Pulmonary artery endothelial cell (primary cell): ENCODE measurements around the gene CNN3. TPM values are rescaled to one million over a fixed set of nuclear protein-coding genes. Genes with fewer than 3 reads are reported as not detected.

ENCODE experiments used
- DNase-seq: peaks from one replicate; pipeline ENCODE4 v3.0.0-alpha.2; 2011; ENCODE audit warnings: low read depth, low spot score
- total RNA-seq: library from RNA; depleted of rRNA; stranded (reverse); fragments of >200 nt; gene quantifications from 2 replicates; pipeline ENCODE4 v1.2.3, GENCODE V29; 2014

CNN3 gene
- total RNA-seq, 1 donor from 2014 or later = 334 TPM

DNA sequence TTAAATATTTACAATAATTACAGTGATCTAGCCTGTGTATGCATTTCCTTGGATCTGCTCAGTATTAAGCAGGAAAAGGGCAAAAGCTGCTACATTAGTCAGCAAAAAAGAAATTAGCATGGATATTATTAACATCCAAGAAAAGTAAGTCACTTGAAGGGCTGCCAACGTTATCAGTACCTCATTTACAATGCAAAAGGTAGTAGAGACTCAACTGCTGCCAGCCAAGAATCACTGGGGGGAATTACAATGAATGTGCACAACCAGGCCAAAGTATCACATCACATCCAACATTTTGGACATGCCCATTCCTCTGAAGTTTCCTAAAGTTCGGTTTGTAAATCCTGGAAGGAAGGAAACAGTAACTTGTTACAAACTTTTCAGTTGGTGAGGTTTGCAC lies 1.9 kb downstream of the CNN3 start:
- DNase-seq = no peak

- no peak for DNase-seq
These were observed 4.1 kb downstream of the CNN3 start for GRCh38 chr1:94922761-94923331.

GRCh38 chr1:94921977-94922376 lies 4.9 kb downstream of the CNN3 start:
- DNase-seq = no peak

DNA sequence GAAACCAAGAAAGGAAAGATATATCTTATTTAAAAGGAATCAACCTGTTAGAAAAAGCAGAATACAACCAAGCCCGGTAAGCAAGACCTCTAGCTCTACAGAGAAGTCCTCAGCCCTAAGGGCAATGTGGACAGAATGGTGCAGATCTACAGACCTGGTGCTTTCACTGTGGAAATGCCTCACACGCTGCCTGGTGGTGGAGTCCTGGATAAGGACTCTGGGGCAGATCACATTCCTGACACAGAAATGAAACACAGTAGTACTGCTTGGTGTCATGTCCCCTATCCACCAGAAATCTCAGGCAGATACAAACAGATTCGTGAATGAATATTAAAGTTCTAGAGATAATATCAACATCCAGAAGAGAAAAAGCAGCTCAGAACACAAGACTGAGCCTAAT lies 6.8 kb downstream of the CNN3 start:
- no peak for DNase-seq

- DNase-seq = no peak
These were observed 7.5 kb downstream of the CNN3 start for GRCh38 chr1:94919241-94920030.

- DNase-seq = no peak
These were observed 9.7 kb downstream of the CNN3 start for GRCh38 chr1:94917251-94917650.

DNA sequence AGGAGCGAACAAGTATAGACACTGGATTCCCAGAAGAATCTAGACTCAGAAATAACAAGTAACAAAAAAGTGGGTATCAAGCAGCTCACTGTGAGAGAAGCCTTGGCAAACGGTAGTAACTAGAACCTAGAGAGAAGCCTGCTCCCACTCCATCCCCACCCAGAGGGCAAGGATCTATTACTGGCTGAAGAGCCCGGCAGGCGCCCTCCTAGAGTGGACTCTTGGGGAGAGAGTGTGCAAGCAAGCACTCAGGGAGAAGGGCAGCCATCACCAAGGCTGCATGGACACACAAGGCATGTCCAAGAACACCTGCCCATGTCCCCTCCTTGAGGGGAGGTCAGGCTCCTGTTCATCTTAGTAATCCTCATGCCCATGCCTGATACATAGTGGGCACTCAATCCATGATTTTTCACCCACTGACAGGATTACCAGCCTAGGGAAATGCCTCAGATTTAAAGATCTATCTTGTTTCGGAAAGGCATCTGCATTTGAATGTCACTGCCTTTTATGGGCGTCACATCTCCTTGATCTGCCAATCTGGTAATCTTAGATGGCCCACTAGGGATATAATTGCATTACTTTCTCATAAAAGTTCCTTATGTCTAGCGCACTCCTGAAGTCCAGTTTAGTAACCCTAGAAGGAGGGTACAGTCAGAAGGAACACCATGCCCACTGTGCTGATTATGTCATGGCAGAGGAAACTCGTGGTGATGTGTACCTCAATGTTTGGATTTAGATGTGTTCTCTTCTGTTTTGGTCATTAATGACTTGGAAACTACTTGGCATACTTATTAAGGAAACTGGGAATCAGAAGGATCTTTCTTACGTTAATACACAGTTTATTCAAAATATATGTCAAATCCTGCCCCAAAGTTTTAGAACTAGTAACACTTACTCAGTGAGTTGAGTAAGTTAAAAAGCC lies 14.4 kb downstream of the CNN3 start:
- no peak for DNase-seq

- DNase-seq = no peak
These were observed 17.4 kb downstream of the CNN3 start for GRCh38 chr1:94909486-94909885.

DNA sequence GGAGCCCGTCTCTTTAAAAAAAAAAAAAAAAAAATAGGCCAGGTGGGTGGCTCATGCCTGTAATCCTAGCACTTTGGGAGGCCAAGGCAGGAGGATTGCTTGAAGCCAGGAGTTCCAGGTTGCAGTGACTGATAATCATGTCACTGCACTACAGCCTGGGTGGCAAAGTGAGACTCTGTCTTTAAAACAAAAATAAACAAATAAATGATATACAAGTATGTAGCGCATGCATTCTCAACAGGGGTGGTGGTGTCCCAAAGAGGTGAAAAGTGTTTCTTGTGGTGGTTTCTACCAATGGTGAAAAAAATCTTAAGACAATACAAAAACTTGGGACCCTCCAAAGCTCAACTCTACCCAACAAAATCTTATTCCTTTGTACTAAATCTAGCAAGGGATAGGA lies 17.9 kb downstream of the CNN3 start:
- DNase-seq = no peak

DNA sequence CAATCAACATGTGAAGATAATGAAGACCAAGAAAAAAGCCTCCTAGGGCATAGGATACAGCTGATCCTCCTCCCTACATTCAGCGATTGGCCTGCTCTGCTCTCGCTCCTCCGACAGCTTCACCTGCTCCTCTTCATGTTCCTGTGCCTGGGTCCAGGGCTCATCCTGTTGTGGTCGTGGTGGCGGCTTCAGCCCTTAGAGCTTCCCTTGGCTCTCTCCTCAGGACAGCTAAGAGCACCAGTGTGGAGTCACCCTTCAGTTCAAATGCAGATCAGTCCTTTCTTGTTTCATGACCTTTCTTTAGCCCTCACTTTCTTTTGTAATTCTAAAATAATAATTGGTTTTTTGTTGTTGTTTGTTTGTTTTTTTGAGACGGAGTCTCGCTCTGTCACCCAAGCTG lies 18.7 kb downstream of the CNN3 start:
- no peak for DNase-seq

DNA sequence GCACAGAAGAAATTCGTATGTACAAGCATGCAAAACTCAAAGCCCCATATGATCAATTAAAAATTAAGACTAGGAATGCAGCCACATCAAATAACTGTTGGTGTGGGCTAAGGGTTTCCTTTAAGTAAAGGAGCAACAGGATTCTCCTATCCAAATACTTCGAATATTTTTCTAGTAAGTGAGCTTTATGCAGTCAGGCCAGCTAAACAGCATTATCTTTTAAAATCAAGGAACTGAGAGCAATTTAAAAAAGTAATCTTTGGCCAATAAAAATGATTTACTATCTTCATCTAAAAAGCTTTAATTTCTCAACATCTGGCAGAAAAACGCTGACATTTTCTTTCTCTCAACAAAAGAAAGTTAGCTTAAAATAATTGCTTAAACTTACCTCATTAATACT lies 19.8 kb downstream of the CNN3 start:
- DNase-seq = no peak

- DNase-seq = no peak
These were observed 20.5 kb downstream of the CNN3 start for GRCh38 chr1:94906382-94906781.

DNA sequence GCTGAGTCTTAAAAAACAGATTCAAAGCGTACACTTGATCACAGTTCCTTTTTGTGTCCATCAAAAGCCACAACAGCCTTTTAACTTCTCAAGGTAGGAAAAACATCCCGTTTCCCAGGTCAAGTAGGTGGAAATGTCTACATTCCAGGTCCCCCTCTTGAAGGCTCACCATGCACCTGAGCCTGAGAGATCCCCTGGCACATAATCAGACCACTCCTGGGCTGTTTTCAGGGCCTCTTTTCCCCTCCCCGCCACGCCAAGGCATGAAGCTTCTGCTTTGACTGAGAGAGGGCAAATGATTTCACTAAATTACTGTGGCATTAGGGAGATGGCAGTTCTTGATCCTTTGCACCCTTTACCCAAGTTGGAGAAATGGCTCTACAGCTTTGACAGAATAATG lies 21.7 kb downstream of the CNN3 start:
- no peak for DNase-seq

DNA sequence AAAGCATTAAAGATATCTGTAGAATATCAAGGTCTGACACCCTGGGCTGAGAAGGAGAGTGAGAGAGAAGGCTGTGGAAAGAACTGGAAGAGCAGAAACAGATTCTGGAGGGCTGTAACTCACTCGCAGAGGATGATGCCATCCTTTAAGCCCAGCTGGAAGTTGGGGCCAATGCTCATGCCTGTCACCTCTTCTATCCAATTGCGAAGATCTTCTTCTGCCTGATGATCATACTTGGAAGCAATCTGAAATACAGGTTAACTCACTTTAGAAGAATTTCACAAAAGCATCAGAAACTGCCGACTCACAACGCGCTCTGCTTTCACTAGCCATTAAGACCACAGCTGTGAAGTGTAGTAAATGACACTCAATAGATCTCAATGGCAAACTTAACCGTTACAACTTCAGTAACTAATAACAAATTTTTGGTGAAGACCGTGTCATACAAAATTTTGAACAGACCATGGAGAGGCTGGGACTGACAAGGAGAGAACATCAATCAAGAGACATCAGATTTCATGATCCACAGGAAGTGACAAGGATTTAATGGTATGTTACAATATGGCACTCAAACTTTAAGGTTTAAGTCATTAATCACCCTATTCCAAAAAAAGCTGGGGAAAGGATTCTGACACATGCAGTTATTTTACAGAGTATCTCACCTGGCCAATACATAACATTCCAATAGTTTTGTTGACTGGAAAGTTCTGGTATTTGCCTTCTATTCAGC lies 23.5 kb downstream of the CNN3 start:
- no peak for DNase-seq

DNA sequence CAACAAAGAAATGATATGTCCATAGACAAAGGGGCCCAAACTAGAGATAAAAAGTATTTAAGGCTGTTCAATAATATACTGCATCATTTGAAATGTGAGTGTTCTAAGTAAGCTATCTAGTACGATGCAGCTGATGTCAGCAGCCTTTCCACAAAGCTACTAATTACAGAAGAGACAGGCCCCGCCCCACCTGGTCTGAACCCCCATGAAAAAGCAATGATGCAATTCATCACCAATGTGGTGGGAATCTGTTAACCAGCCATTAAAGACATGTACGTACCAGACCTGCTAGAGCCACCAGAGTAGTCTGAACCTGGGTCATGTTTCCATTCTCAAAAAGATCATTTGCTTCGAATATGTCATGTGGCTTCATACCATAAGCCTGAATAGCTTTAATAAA lies 25.1 kb downstream of the CNN3 start:
- no peak for DNase-seq

DNA sequence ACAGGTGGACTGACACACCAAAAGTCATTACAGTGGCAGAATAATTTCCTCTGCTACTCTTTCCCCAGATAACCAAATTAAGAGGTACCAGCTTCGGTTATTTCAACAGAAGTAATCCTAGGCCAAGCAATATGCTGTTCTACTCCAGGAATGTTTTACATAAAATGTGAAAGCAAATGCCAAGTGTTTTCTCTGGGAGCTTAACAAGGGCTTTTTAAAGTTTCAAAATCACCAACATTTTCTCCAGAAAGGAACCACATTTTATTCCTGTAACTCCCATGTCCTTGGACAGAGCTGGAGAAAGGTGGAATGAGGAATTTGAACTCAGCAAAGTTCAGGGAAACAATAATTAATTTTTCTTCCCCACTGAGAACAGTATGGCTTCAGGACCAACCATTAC lies 27.2 kb downstream of the CNN3 start:
- DNase-seq = no peak

DNA sequence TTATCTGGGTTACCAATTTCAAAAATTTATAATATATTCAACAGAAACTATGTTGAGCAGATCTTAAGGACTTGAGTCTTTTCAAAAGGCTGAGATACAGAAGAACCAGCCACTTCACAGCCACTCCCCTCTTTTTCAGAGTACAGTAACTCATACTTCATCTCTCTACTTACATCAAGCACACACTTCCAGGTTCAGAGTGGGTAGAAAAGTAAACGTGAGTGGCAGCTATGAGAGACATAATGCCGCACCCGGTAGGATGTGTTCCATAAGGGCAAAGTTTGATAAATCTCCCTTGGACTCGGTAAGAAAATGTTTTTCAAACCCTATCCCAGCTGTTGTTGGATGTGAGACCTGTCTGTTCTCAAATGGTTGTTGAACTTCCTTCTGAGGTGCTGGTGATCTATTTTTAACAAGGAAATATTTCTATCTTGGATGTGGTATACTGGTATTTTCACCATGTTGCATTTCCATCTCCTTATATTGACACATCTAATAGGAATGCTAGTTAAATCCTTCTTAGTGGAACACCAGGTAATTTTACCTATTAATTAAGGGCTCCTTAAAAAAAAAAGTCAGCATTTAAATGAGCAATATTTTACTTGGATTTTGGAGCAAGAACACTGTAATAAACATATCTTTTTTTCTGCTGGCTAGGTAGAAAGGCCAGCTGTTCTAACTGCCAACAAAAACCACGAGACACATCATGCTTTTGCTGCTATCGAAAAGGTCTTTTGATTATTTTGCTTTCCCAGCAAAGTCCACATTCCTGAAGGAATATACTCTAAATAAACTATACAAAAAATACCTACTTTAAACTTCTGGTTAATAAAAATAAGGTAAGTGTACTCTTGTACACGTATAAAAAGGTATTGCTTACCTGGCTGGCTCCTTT lies 28.2 kb downstream of the CNN3 start:
- DNase-seq = no peak

DNA sequence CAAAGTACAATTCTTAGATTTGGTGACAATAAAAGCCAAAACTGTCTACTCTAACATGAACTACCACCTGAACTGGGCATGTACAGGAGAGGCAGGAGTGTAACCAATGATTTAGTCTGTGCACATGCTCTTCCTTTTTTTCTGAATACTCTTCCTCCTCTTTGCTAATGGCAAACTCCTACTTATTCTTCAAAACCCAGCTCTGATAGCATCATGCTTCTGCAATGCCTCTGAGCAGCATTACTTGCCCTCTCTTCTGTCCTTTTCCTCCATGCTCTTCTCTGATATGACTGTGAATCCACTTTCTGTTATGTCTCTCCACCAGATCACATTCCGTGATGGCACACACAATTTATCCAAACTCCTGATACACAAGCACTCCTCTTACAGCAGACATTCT lies 31.4 kb downstream of the CNN3 start:
- DNase-seq = no peak

- no peak for DNase-seq
These were observed 32.3 kb downstream of the CNN3 start for GRCh38 chr1:94894630-94895029.

DNA sequence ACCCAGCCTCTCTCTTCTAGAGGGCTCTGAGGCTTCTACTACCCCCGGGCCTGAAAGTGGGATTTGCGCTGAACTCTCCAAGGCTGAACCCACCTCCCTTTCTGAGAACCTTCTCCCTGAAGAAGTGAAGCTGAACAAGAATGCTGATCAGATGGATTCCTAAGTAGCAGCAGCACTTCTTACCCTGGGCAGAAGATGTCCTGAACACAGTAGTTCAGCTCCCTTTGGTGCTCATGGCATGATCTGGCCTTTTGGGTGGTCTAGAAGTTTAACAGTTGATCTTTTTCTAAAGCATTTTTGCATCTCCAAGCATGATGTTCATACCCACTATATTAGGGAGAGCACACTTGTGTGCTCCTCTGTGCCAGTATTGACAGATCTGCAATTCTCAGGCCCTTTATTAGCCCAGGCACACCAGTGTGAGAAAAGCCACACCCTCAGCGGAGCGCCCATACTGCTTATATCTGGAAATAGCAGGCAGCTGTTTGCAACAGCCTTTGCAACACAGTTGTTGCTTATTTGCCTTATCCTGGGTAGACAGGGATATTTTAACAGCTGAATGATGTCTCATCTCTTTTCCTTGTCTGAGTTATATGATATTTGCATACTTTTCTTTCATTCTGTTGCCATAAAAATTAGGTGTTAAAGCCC lies 34.2 kb downstream of the CNN3 start:
- DNase-seq = no peak
